SKM-1 (cell line): ENCODE measurements around the gene CRYBA2.

Source experiments
- DNase-seq: peaks from one replicate; lab custom pipeline; 2025; ENCODE audit not compliant: unreplicated experiment; lab: John Stamatoyannopoulos, UW

The CRYBA2 gene

GRCh38 chr2:219024059-219024458, 30.8 kb upstream of the CRYBA2 start:
- no peak for DNase-seq

- no peak for DNase-seq
Measured at GRCh38 chr2:219023045-219023605, 29.9 kb upstream of the CRYBA2 start.

GRCh38 chr2:219022616-219023015, 29.4 kb upstream of the CRYBA2 start:
- DNase-seq = no peak

- no peak for DNase-seq
Measured at GRCh38 chr2:219022041-219022440, 28.8 kb upstream of the CRYBA2 start.

GRCh38 chr2:219021591-219021990, 28.4 kb upstream of the CRYBA2 start:
- DNase-seq = no peak

- no peak for DNase-seq
Measured at GRCh38 chr2:219020604-219021365, 27.6 kb upstream of the CRYBA2 start.

GRCh38 chr2:219019436-219019835, 26.2 kb upstream of the CRYBA2 start:
- DNase-seq = no peak

- no peak for DNase-seq
Measured at GRCh38 chr2:219018726-219019125, 25.5 kb upstream of the CRYBA2 start.

GRCh38 chr2:219018286-219018685, 25.1 kb upstream of the CRYBA2 start:
- DNase-seq = no peak

GRCh38 chr2:219017201-219017931, 24.1 kb upstream of the CRYBA2 start:
- DNase-seq = no peak

GRCh38 chr2:219016721-219017120, 23.5 kb upstream of the CRYBA2 start:
- no peak for DNase-seq

GRCh38 chr2:219010873-219011272, 17.7 kb upstream of the CRYBA2 start:
- no peak for DNase-seq

- no peak for DNase-seq
Measured at GRCh38 chr2:219010162-219010756, 17.0 kb upstream of the CRYBA2 start.

GRCh38 chr2:219009294-219009693, 16.1 kb upstream of the CRYBA2 start:
- no peak for DNase-seq

- DNase-seq = no peak
Measured at GRCh38 chr2:219003979-219004378, 10.8 kb upstream of the CRYBA2 start.

GRCh38 chr2:219003267-219003634, 10.0 kb upstream of the CRYBA2 start:
- no peak for DNase-seq

- no peak for DNase-seq
Measured at GRCh38 chr2:219002395-219003266, 9.4 kb upstream of the CRYBA2 start.

- no peak for DNase-seq
Measured at GRCh38 chr2:219001577-219002394, 8.6 kb upstream of the CRYBA2 start.

- DNase-seq = no peak
Measured at GRCh38 chr2:219001100-219001576, 7.9 kb upstream of the CRYBA2 start.

- no peak for DNase-seq
Measured at GRCh38 chr2:219000569-219000960, 7.3 kb upstream of the CRYBA2 start.
